CD4-positive, alpha-beta T cell treated with Interleukin-15 for 1 hour (primary cell): ENCODE measurements around the gene MDM2.
A peak's percentile ranks its signal among the peaks of the same experiment; 100 is the strongest.
"Not testable (repeated sequence)": the region's sequence is repeated elsewhere in the genome, so short reads cannot be mapped to it uniquely, and the experiment has no call there.

Experiments
- DNase-seq: peaks from one replicate; pipeline ENCODE4 v3.0.0-alpha.2; 2020

The MDM2 gene

GRCh38 chr12:68788554-68789143, 19.3 kb upstream of the MDM2 start:
- no peak for DNase-seq

- DNase-seq = no peak
Measured at GRCh38 chr12:68789144-68789878, 18.7 kb upstream of the MDM2 start.

GRCh38 chr12:68790081-68790951, 17.7 kb upstream of the MDM2 start:
- DNase-seq = no peak

GRCh38 chr12:68790952-68791234, 17.1 kb upstream of the MDM2 start:
- no peak for DNase-seq

GRCh38 chr12:68791897-68792481, 16.0 kb upstream of the MDM2 start:
- DNase-seq = no peak

- peak; percentile 42 for DNase-seq
Measured at GRCh38 chr12:68792952-68793351, 15.0 kb upstream of the MDM2 start.

GRCh38 chr12:68793436-68793835, 14.5 kb upstream of the MDM2 start:
- DNase-seq = no peak

- DNase-seq = no peak
Measured at GRCh38 chr12:68793975-68794652, 13.9 kb upstream of the MDM2 start.

- no peak for DNase-seq
Measured at GRCh38 chr12:68794653-68795251, 13.2 kb upstream of the MDM2 start.

GRCh38 chr12:68796399-68796798, 11.6 kb upstream of the MDM2 start:
- DNase-seq = no peak

GRCh38 chr12:68798882-68799234, 9.1 kb upstream of the MDM2 start:
- DNase-seq = no peak

GRCh38 chr12:68800294-68800693, 7.7 kb upstream of the MDM2 start:
- DNase-seq = no peak

GRCh38 chr12:68801124-68801523, 6.9 kb upstream of the MDM2 start:
- DNase-seq = not testable (repeated sequence)

- not testable (repeated sequence) for DNase-seq
Measured at GRCh38 chr12:68802372-68802745, 5.6 kb upstream of the MDM2 start.

GRCh38 chr12:68802911-68803651, 4.9 kb upstream of the MDM2 start:
- not testable (repeated sequence) for DNase-seq

- no peak for DNase-seq
Measured at GRCh38 chr12:68803948-68804656, 3.9 kb upstream of the MDM2 start.

- no peak for DNase-seq
Measured at GRCh38 chr12:68804657-68805591, 3.1 kb upstream of the MDM2 start.

GRCh38 chr12:68805592-68806120, 2.3 kb upstream of the MDM2 start:
- no peak for DNase-seq

- no peak for DNase-seq
Measured at GRCh38 chr12:68806488-68807237, 1.3 kb upstream of the MDM2 start.
